H1 (cell line): Measurements from ENCODE around the gene TNC. TPM values are rescaled to one million over a fixed set of nuclear protein-coding genes. Genes with fewer than 3 reads are reported as not detected.

Experiments
- CTCF ChIA-PET: fragments of 300-600 bp; sonication (Branson Sonifier 250); formaldehyde crosslinking; loops from one replicate; lab custom pipeline; 2021; ENCODE audit not compliant: partially characterized antibody; lab: Charles Lee
- POLR2A ChIA-PET: fragments of 300-600 bp; sonication (Branson Sonifier 250); formaldehyde crosslinking; loops from one replicate; lab custom pipeline; 2021; ENCODE audit warnings: inconsistent platforms; ENCODE audit not compliant: partially characterized antibody; lab: Charles Lee
- DNase-seq, 2 experiments: peaks; one replicate each; pipeline versions ENCODE4 v3.0.0 to v3.0.0-alpha.2; 2010 to 2022; ENCODE audit warnings: low spot score in 2 of 2, low read depth in 1 of 2, mixed read lengths in 1 of 2
- FAIRE-seq: peaks from 2 replicates; lab custom pipeline; 2011; peaks lifted over from hg19 to GRCh38; lab: Jason Lieb, UNC
- H2AFZ ChIP-seq: 2 replicates; pipeline ENCODE4 v1.8.1; 2012; ENCODE audit warnings: low read length, inconsistent platforms
- H2AK5ac ChIP-seq: 2 replicates; pipeline ENCODE4 v1.6.1; 2013; ENCODE audit warnings: low read depth, low read length
- H2BK120ac ChIP-seq: replicated peaks from 2 replicates; pipeline ENCODE3; 2013; ENCODE audit warnings: low read depth, low read length, inconsistent platforms
- H2BK12ac ChIP-seq: 2 replicates; pipeline ENCODE4 v1.6.1; 2013; ENCODE audit warnings: low read depth, low read length
- H2BK15ac ChIP-seq: 2 replicates; pipeline ENCODE4 v1.6.1; 2013; ENCODE audit warnings: low read length
- H2BK20ac ChIP-seq: 2 replicates; pipeline ENCODE4 v1.6.1; 2013; ENCODE audit warnings: low read length
- H2BK5ac ChIP-seq: 2 replicates; pipeline ENCODE4 v1.6.1; 2013; ENCODE audit warnings: low read depth, low read length
- H3K14ac ChIP-seq: 2 replicates; pipeline ENCODE4 v1.6.1; 2013; ENCODE audit warnings: inconsistent platforms; ENCODE audit not compliant: insufficient read length
- H3K18ac ChIP-seq: 2 replicates; pipeline ENCODE4 v1.6.1; 2013; ENCODE audit warnings: low read length; ENCODE audit errors: extremely low read depth
- H3K23ac ChIP-seq: 2 replicates; pipeline ENCODE4 v1.6.1; 2013; ENCODE audit warnings: inconsistent platforms; ENCODE audit not compliant: insufficient read length
- H3K23me2 ChIP-seq: 2 replicates; pipeline ENCODE4 v1.6.1; 2013; ENCODE audit warnings: low read depth, low read length
- H3K27ac ChIP-seq: 2 replicates; pipeline ENCODE4 v1.6.1; 2011; ENCODE audit warnings: low read depth, low read length, inconsistent platforms
- H3K27me3 ChIP-seq, 4 experiments: replicated peaks in 1 of 4; 1 replicate in 1 of 4; 2 replicates in 3 of 4; pipeline versions ENCODE4 v1.6.1 to v1.8.1; 2011 to 2013; ENCODE audit warnings: low read length in 3 of 4, mild to moderate bottlenecking in 3 of 4, inconsistent platforms in 2 of 4, mixed read lengths in 2 of 4, moderate library complexity in 1 of 4; ENCODE audit not compliant: control insufficient read depth in 3 of 4, insufficient read depth in 3 of 4; ENCODE audit errors: extremely low read depth in 1 of 4
- H3K36me3 ChIP-seq, 4 experiments: 2 replicates each; pipeline versions ENCODE4 v1.6.1 to v1.8.1; 2011 to 2013; ENCODE audit warnings: mild to moderate bottlenecking in 4 of 4, low read length in 3 of 4, moderate library complexity in 2 of 4, control low read depth in 1 of 4, inconsistent platforms in 1 of 4; ENCODE audit not compliant: insufficient read depth in 4 of 4, control insufficient read depth in 2 of 4
- H3K4ac ChIP-seq: replicated peaks from 2 replicates; pipeline ENCODE3; 2013; ENCODE audit warnings: low read length, low read depth, mixed read lengths, inconsistent platforms; ENCODE audit not compliant: insufficient read length
- H3K4me1 ChIP-seq, 4 experiments: replicated peaks in 1 of 4; 1 replicate in 1 of 4; 2 replicates in 3 of 4; pipeline versions ENCODE4 v1.6.1 to v1.8.1; 2011 to 2013; ENCODE audit warnings: low read length in 3 of 4, inconsistent platforms in 2 of 4, mixed read lengths in 1 of 4; ENCODE audit not compliant: insufficient read depth in 4 of 4, control insufficient read depth in 3 of 4
- H3K4me2 ChIP-seq, 2 experiments: 2 replicates each; pipeline versions ENCODE4 v1.6.1 to v1.8.1; 2011 to 2013; ENCODE audit warnings: low read depth in 2 of 2, low read length in 2 of 2, control low read depth in 1 of 2, inconsistent platforms in 1 of 2, mild to moderate bottlenecking in 1 of 2; ENCODE audit not compliant: insufficient read depth in 1 of 2
- H3K4me3 ChIP-seq, 4 experiments: fragments of 200-600, 300-600 bp in 1 of 4; sonication (generic), shearing (Covaris generic), sonication (Bioruptor Twin) in 1 of 4; 2 replicates each; pipeline versions ENCODE4 v1.5.1 to v1.8.1; 2011 to 2016; ENCODE audit warnings: low read length in 4 of 4, low read depth in 3 of 4, control low read depth in 2 of 4, inconsistent platforms in 2 of 4, mild to moderate bottlenecking in 2 of 4, mixed read lengths in 1 of 4, moderate library complexity in 1 of 4; ENCODE audit not compliant: insufficient read depth in 2 of 4; ENCODE audit errors: extremely low read depth in 1 of 4
- H3K56ac ChIP-seq: replicated peaks from 2 replicates; pipeline ENCODE3; 2013; ENCODE audit warnings: low read depth, mild to moderate bottlenecking, mixed read lengths, low read length, inconsistent platforms; ENCODE audit not compliant: insufficient read length
- H3K79me1 ChIP-seq: 2 replicates; pipeline ENCODE4 v1.6.1; 2013; ENCODE audit warnings: low read depth, low read length, control low read depth
- H3K79me2 ChIP-seq, 2 experiments: 2 replicates each; pipeline versions ENCODE4 v1.6.1 to v1.8.1; 2012 to 2013; ENCODE audit warnings: low read length in 2 of 2, mild to moderate bottlenecking in 2 of 2, inconsistent platforms in 1 of 2; ENCODE audit not compliant: insufficient read depth in 2 of 2, control insufficient read depth in 1 of 2
- H3K9ac ChIP-seq, 4 experiments: replicated peaks in 1 of 4; 1 replicate in 1 of 4; 2 replicates in 3 of 4; pipeline versions ENCODE4 v1.6.1 to v1.8.1; 2011 to 2013; ENCODE audit warnings: low read depth in 3 of 4, low read length in 3 of 4, control low read depth in 2 of 4, mild to moderate bottlenecking in 2 of 4, moderate library complexity in 2 of 4, inconsistent platforms in 1 of 4; ENCODE audit errors: extremely low read depth in 1 of 4
- H3K9me3 ChIP-seq, 2 experiments: 2 replicates each; pipeline versions ENCODE4 v1.6.1 to v1.8.1; 2012 to 2013; ENCODE audit warnings: mild to moderate bottlenecking in 2 of 2, moderate library complexity in 2 of 2, control low read depth in 1 of 2, inconsistent platforms in 1 of 2, low read depth in 1 of 2, low read length in 1 of 2, mixed read lengths in 1 of 2; ENCODE audit not compliant: insufficient read depth in 2 of 2
- H4K20me1 ChIP-seq, 2 experiments: replicated peaks in 1 of 2; 2 replicates each; pipeline versions ENCODE3 to v1.8.1; 2011 to 2013; ENCODE audit warnings: inconsistent platforms in 2 of 2, low read length in 2 of 2, mild to moderate bottlenecking in 1 of 2; ENCODE audit not compliant: insufficient read depth in 2 of 2, control insufficient read depth in 1 of 2
- H4K5ac ChIP-seq: 2 replicates; pipeline ENCODE4 v1.6.1; 2013; ENCODE audit warnings: low read length, low read depth, mixed read lengths, inconsistent platforms; ENCODE audit not compliant: insufficient read length
- H4K8ac ChIP-seq: 2 replicates; pipeline ENCODE4 v1.8.0; 2013; ENCODE audit warnings: mild to moderate bottlenecking, moderate library complexity, low read length, inconsistent platforms; ENCODE audit not compliant: insufficient read depth; ENCODE audit errors: extremely low read depth
- H4K91ac ChIP-seq: replicated peaks from 2 replicates; pipeline ENCODE3; 2013; ENCODE audit warnings: low read length, mixed read lengths, inconsistent platforms; ENCODE audit not compliant: insufficient read length
- POLR2A ChIP-seq, 2 experiments: IDR thresholded peaks; 1 replicate in 1 of 2; 2 replicates in 1 of 2; pipeline ENCODE4 v1.6.1; 2011; ENCODE audit warnings: low read depth in 2 of 2, low read length in 2 of 2, mild to moderate bottlenecking in 2 of 2; ENCODE audit errors: control extremely low read depth in 1 of 2
- SIRT6 ChIP-seq: IDR thresholded peaks from one replicate; pipeline ENCODE4 v1.7.1; 2012; ENCODE audit warnings: low read length, inconsistent platforms
- WGBS, 2 experiments: shearing (Covaris generic) in 1 of 2; methylation state at CpG; one replicate each; pipeline versions ENCODE4 v1.1.6 to v1.1.7; 2013 to 2015; ENCODE audit warnings: low lambda C conversion rate in 2 of 2, mixed read lengths in 2 of 2, inconsistent platforms in 1 of 2, low coverage in 1 of 2, missing lambda C conversion rate in 1 of 2; ENCODE audit not compliant: insufficient replicate concordance in 2 of 2, insufficient coverage in 1 of 2, insufficient read length in 1 of 2; ENCODE audit errors: extremely low coverage in 1 of 2, missing lambda C conversion rate in 1 of 2; 5-methylcytosine and 5-hydroxymethylcytosine counted together
- polyA plus RNA-seq, 7 experiments: library from polyadenylated mRNA; depleted of rRNA in 3 of 7; stranded (reverse) in 5 of 7; unstranded in 2 of 7; fragments of >200 nt in 5 of 7; fragments of 200-250 nt in 2 of 7; gene quantifications; 1 replicate in 5 of 7; 2 replicates in 1 of 7; 4 replicates in 1 of 7; pipeline versions ENCODE4 v1.2.1 to v1.2.3, GENCODE V29; 2011 to 2013; ENCODE audit warnings: missing spikeins in 2 of 7, mixed read lengths in 2 of 7
- total RNA-seq: library from RNA; stranded (reverse); fragmentation: NEBNext Ultra II Directional; extraction: Animal tissue kit (Norgen Biotek cat#: 25700); gene quantifications from 2 replicates; pipeline ENCODE4 v1.2.1, GENCODE V29; 2021

The TNC gene
- total and polyA plus RNA-seq, 2 of the 8 experiments (the other 6 are each of a cell fraction or from before 2014, with no cell fraction given): 6.2 to 11.4 TPM

DNA sequence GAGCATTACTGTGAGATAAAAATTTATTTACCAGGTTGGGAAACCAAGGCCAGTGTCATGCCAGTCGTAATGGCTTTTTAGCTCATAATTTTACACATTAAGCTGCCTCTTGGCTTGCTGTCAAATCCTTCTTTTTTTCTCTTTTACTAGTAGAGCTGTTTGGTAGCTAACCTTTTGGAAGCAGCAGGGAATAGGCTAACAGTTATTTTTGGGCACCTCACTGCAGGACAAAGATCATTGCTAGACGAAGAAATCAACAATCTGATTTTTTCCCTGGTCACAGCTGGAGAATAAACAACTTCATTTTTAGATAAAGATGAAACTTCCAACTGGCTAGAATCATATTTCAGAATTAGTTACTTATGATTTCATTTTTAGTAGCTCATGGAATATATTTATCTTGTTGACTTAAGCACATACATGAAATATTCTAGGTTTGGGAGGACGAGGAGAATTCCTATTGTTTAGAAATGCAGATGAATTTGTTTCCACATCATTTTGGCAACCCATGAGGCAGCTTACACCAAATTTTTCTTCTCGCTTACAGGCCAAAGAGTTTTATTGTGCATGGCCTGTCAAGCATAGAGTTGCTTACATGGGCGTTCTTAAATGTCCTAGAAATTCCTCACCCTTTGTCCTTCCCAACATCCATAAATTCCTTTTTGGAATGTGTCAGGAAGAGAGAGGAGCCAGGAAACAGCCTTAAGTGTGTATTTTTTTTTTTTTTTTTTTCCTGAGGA, 19.6 kb downstream of the TNC start:
- Histone ChIP-seq H2BK20ac (no peak overlapping the region), H3K27ac (no peak overlapping the region), H4K91ac (no peak overlapping the region), H3K36me3 (no peaks in the 10 kb centered on the region), H3K79me2 (no peaks in the 10 kb centered on the region), H3K27me3 (peaks cover 0 to 3% (median 0%) of the 10 kb centered on the region in 4 experiments; a peak in 1 of 7 replicates), H3K9ac (no peak overlapping the region), H3K23ac (no peak overlapping the region), H3K4ac (no peak overlapping the region), H3K79me1 (no peaks in the 10 kb centered on the region), H3K56ac (no peak overlapping the region), H4K5ac (no peak overlapping the region)
- POLR2A ChIA-PET: no interaction called here
- FAIRE-seq: no peak
- CTCF ChIA-PET: interaction anchor here (1.3 to 2.6 kb wide), 2 partner anchors 10 to 14 kb away, joined by 3 to 9 read pairs; no protein-coding TSS in a partner anchor
- DNase-seq: no peak
- TF ChIP-seq POLR2A (IDR thresholded peaks at IDR 0.05; ENCODE audit: control extremely low read depth in 1 of 2, low read depth in 2 of 2, low read length in 2 of 2) (no peak), SIRT6 (no peak)
- TF ChIP-seq, all 59 proteins: peak for 0
- Histone ChIP-seq H3K9me3 (no peaks in the 10 kb centered on the region), H2BK12ac (no peak overlapping the region), H3K4me1 (peaks cover 0 to 2% (median under 1%) of the 10 kb centered on the region in 4 experiments; a peak in 2 of 7 replicates), H2BK5ac (no peak overlapping the region), H3K23me2 (no peaks in the 10 kb centered on the region; the same call in 1 of the 2 replicates), H3K14ac (no peak overlapping the region), H2BK120ac (no peak overlapping the region), H3K18ac (no peak overlapping the region), H3K4me2 (no peak overlapping the region), H4K8ac (no peak overlapping the region), H4K20me1 (no peaks in the 10 kb centered on the region), H2AK5ac (no peak overlapping the region), H2BK15ac (no peak overlapping the region), H3K4me3 (no peak overlapping the region), H2AFZ (no peak overlapping the region)
- WGBS, 2 experiments: 80% methylated on average over 5 of the region's 5 CpGs; no CpG with 5 or more reads in 1 of the 2 experiments
